ENCODE results near the gene DND1.
A peak's percentile ranks its signal among the peaks of the same experiment; 100 is the strongest.
"Not testable (repeated sequence)": the region's sequence is repeated elsewhere in the genome, so short reads cannot be mapped to it uniquely, and the experiment has no call there.

DND1 gene

DNA sequence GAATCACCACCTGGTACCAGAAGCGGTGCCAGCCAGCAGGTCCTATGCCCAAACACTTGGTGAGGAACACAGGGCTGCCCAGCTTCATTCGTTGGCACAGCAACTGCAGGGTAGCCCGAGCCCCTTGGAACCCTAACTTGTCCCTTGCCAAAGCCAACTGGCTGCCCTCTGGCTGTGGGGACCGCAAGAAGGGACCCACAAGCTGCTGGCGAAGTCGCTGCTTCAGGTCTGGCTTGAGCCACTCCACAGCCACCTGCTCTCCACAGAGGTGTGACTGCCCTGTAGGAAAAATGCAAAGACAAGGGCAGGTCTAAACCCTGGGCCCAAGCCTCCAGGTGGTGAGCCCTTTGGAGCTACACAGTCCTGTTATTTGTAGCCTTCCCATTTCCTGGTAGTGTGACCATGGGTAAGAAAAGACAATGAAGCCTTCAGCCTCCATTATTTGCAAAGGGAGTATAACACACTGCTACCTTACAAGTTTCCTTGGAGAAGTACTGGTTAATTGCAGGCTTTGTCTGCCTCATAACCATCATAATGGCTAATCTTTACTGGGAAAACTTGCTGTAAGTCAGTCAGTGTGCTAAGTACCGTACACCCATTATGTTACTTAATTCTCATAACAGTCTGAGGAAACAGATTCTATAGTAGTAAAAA, 1.8 kb downstream of the DND1 start:
- DNase-seq: no peak

DNA sequence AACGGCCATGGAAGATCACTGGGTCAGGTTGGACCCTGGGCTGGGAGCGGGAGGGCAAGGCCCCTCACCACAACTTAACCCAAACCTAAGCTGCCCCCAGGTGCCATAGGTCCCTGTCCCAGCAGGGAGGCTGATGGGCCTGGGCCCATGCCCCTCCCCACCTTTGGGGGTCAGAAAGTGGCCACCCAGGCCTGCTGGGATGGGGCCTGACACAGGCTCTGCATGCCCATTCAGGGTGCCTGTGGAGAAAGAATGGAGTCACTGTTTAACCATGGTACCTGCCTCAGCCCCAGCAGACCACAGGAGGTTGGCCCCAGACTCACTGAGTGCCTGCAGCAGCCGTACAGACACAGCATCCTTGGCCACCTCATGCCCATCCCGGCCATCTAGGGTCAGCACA, 2.3 kb downstream of the DND1 start:
- not testable (repeated sequence) for DNase-seq

DNA sequence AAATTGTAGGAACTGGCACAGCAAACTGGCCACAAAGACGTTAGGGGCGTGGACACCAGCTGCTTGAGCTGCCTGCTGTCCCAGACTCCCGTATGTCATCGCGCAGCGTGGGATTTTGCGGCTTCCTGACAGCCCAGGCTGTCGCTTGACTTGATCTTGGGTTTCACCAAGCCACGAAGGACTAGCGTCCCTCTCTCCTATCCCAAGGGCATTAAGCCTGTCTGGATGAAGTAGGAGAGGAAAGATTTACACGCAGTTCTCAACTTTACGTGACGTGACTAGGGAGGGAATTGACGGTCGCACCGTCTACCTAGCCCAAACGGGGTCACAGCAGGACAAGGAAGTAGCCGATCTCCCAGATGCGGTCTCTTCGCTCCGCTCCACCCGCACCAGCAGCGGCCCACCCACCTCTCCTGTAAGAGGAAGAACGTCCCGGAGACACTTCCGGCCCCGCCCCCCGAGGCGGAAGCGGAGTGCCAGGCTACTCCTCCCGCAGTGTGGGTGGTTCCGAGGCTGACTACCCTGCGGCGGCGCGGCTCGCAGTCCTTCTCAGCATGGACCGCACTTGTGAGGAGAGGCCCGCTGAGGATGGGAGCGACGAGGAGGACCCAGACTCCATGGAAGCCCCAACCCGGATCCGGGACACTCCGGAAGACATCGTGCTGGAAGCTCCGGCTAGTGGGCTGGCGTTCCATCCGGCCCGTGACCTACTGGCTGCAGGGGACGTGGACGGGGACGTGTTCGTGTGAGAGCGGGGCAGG, 8.8 kb downstream of the DND1 start, which contains the start of gene WDR55:
Gene WDR55 (plus strand): TSS at position 546 of the 761 bp plus-strand sequence. CDS start 9 bp downstream, at position 555.
- DNase-seq: peak; percentile 97

DNA sequence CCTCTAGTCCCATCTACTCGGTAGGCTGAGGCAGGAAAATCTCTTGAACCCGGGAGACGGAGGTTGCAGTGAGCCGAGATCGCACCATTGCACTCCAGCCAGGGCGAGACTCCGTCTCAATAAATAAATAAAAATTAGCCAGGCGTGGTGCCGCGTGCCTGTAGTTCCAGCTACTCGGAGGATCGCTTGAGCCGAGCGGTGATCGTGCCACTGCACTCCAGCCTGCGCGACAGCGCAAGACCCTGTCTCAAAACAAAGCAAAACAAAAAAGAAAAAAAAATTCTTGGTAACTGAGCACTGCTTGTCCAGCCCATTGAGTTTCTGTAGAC, 9.4 kb downstream of the DND1 start:
- DNase-seq: no peak

DNA sequence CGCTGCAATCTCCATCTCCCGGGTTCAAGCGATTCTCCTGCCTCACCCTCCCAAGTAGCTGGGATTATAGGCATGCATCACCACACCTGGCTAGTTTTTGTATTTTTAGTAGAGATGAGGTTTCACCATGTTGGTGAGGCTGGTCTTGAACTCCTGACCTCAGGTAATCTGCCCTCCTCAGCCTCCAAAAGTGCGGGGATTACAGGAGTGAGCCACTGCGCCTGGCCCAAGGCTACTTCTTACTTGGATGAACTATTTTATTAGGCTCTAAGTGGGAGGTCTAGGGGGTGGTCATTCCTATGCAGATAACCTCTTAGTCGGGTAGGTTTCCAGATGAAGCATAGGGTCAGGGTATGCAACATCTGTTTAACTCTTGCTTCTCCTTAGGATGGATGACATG, 13.0 kb downstream of the DND1 start:
- not testable (repeated sequence) for DNase-seq

DNA sequence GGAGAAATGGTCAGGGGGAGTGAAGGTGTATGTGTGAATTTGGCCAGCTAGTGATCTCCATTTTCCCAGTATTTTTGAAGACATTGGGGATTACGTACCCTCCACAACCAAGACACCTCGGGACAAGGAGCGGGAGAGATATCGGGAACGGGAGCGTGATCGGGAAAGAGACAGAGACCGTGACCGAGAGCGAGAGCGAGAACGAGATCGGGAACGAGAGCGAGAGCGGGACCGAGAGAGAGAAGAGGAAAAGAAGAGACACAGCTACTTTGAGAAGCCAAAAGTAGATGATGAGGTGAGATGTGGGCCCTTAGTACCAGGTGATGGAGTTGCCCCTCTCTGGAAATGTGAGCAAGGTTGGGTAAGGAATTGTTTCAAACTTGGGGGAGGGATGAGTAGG, 14.5 kb downstream of the DND1 start:
- DNase-seq: no peak

DNA sequence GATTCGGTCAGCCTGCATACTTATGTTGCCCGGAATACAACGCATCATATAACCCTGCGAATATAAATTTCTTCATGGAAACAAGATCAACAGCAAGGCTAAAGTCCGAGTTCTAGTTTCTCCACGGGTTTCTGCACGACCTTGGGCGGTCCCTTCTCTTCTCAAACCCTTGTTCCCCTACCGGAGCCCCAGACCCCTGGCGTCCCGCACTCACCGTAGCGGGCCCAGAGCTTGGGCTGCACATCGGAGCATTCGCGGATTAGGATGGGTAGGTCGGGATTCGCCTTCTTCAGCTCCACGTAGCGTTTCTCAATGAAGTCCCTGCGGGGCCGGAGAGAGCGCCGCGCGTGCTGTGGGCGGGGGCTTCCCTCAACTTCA, 26.3 kb downstream of the DND1 start:
- no peak for DNase-seq

DNA sequence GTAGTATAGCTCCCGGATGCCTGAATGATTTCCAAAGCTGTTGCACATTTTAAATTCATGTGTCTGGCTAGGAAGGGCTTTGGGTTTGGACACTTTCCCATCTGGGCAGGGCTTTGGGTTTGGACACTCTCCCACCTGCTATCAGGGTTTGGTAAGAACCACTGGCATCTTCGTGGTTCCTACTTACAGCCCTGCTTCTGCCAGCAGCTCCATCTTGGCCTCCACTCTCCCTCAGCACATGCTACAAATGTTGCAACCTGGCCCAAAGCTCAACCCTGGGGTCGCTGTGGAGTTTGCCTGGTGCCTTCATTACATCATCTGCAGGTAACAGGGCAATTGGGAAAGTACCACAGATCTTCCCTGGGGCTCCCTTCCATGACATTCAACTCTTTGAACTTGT, 30.7 kb downstream of the DND1 start:
- no peak for DNase-seq

DNA sequence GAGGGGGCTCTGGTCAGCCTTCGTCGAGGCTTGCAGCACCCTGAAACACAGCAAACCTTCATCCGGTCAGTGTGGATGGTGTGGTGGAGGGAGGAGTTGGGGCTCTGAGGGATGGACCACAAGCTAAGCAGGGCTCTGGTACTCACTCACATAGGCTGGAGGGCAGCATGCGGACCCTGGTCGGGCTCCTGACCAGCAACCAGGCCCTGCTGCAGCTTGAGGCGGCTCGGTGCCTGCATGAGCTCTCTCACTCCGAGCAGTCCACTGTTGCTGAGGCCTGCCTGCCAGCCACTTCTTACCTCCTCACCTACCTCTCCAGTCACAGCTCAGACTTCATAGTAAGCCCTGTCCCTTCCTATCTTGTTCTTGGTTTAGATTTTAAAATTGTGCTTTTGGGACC, 31.7 kb downstream of the DND1 start:
- no peak for DNase-seq

DNA sequence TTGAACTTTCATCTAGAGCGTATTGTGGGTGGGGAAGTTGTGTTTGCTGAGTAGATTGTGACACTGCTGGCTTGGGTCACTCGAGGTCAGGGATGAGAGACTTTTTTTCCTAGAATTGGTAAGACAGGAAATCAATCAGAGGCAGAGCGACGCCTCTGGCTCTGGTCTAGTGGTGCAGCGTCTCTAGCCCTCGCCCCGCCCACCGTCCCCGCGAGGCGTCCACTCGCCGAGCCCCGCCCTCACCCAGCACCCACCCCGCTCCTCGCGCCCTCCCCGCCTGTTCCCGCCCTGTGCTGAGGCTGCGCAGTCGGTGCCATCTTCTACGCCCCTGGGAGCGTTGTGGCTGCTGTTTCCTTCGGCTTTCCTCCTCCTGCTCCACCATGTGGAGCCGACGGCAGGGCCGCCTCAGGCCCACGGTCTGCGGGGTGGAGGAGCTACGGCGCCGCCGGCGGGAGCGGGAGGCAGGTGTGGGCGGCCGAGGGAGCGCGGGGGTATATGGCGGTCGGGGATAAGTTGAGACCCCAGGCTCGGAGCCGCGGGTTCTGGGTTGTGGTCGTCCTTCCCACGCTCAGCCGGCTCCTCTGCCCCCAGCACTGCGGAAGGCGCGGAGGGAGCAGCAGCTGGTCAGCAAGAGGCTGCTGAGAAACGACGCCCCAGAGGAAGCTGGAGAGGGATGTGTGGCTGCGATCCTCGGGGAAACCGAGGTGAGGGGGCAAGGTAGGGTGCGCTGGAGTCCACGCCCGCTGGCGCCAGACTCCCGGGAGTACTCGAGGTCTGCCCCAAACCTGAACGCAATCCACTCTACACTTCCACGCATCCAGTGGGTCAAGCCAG, 34.0 kb downstream of the DND1 start, which contains the start of gene TMCO6:
Gene TMCO6 (plus strand): TSS at position 304 of the 834 bp plus-strand sequence. CDS start 77 bp downstream, at position 381.
- DNase-seq: peak; percentile 98

DNA sequence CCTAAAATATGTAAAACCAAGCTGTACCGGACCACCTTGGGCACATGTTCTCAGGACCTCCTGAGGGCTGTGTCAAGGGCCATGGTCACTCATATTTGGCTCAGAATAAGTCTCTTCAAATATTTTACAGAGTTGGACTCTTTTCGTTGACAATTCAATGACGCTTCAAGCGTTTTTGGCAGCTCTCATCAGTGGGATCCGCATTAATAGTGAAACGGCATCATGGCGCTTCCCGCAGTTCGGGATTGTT, 34.6 kb downstream of the DND1 start:
- DNase-seq: not testable (repeated sequence)

DNA sequence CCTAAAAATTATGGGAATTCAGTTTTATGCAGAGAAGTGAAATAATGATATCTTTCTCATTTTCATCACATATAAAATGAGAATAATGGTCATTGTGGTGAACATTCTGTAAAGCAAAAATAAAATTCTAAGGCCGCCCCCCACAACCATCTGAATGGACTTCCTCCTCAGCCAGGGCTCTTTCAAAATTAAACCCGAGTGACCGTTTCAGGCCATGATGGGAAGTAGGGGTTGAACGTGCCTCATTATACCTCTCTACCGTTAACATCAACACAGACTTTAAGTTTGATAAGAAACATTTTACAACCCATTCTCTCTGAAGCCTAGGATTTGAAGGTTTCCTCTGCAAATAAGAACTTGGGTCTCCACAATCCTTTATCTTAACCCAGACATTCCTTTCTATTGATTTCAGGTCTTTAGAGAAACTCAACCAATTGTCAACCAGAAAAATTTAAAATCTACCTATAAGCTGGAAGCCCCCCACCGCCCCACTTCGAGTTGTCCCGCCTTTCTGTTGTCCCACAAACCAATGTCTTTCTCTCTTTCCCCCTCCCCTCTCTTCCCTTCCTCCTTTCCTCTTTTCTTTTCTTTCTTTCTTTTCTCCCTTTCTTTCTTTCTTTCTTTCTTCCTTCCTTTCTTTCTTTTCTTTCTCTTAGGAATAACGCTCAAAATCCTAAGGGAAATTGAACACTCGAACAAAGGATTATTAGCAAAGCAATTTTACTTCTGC, 35.8 kb downstream of the DND1 start:
- no peak for DNase-seq

DNA sequence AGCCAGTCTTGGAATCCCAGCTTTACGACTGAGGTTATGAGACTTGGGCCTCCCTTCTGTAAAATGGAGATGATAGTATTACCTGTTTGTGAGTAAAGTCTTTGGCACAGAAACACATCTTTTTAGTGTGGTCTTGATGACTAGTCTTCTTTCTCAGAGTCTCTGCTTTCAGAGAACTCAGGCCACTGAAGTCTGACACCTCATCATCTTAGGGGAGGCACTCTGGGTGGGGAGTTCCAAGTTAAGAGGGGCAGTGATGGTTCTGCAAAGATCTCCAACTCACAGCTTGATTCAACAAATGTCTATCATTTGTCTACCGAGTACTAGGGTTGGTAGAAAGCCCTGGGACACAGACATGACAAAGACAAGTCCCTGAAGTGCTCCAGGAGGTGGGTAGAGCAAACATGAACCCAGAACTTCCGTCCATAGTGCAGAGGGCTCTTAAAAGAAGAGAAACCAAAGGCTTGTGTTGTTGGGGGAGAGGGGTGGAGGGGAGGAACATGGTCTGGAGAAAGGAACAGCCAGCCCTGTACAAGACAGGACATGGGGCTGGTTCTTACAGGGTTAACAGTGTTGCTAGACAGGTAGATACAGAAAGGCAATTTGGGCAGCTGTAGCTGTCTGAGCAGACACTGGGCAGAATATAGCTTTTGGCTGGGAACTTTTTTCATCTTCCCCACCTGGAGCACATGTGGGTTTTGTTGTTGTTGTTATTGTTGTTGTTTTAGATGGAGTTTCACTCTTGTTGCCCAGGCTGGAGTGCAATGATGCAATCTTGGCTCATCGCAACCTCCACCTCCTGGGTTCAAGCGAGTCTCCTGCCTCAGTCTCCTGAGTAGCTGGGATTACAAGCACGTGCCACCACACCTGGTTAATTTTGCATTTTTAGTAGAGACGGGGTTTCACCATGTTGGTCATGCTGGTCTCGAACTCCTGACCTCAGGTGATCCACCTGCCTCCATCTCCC, 37.8 kb downstream of the DND1 start:
- no peak for DNase-seq

DNA sequence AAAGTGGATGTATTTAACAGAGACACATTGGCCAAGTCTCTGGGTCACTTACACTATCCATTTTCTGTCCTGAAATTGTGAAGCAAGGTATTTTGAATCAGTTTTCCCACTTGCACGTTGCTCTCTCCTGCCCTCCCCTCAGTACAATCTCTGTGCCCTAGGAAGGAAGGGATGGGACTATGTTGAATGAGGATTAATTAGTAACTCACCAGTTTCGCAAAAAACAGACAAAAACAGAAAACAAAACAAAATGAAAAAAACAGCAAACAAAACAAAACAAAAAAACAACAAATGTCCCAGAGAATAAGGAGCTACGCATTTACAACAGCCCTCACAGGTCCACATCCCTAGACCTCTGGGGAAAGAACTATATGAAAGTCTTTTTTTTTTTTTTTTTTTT, 39.3 kb downstream of the DND1 start:
- no peak for DNase-seq

DNA sequence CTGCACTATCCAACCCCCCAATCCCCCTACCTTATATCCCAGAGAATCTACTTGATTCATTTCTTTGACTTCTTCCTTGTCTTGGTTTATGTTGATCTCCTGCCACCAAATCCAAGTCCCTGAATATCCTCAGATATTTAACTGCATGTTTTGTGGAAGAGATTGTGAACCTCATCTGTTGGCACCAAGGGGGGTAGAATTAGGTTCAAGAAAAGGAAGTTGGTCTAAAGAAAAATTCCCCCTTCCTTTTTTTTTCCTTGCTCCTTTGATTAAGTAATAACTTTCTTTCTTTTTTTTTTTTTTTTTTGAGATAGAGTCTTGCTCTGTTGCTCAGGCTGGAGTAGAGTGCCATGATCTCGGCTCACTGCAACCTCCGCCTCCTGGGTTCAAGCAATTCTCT, 39.9 kb downstream of the DND1 start:
- no peak for DNase-seq

DNA sequence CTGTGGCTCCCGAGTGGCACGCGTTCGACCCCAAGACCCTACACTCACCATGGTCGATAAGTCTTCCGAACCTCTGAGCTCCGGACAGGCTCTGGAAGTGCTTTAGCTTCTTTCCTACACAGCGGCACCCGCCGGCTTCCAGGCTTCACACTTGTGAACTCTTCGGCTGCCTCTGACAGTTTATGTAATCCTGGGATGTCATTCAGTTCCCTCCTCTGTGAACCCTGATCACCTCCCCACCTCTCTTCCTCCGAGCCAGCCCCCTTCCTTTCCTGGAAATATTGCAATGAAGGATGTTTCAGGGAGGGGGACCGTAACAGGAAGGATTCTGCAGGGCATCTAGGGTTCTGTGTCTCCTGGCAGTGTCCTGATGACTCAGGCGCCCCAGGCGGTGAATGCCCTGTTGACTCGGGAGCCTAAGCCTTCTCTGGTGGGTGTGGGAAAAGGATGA, 40.3 kb downstream of the DND1 start, which contains the start of gene CD14:
Gene CD14 (minus strand): TSS at position 155 of the 451 bp plus-strand sequence. CDS start 104 bp downstream, at position 51.
- DNase-seq: peak; percentile 13

DNA sequence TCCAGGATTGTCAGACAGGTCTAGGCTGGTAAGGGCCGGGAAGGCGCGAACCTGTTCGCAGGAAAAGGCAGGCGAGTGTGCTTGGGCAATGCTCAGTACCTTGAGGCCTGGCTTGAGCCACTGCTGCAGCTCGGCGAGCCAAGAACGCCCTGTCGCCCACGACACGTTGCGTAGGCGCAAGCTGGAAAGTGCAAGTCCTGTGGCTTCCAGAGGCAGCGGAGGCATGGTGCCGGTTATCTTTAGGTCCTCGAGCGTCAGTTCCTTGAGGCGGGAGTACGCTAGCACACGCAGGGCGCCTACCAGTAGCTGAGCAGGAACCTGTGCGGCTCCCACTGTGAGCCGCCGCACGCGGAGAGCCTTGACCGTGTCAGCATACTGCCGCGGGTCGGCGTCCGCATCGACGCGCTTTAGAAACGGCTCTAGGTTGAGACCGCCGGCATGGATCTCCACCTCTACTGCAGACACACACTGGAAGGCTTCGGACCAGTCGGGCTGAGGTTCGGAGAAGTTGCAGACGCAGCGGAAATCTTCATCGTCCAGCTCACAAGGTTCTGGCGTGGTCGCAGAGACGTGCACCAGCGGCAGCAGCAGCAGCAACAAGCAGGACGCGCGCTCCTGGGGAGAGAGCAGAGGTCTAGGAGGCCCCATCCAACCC, 40.9 kb downstream of the DND1 start:
- DNase-seq: peak; percentile 58

DNA sequence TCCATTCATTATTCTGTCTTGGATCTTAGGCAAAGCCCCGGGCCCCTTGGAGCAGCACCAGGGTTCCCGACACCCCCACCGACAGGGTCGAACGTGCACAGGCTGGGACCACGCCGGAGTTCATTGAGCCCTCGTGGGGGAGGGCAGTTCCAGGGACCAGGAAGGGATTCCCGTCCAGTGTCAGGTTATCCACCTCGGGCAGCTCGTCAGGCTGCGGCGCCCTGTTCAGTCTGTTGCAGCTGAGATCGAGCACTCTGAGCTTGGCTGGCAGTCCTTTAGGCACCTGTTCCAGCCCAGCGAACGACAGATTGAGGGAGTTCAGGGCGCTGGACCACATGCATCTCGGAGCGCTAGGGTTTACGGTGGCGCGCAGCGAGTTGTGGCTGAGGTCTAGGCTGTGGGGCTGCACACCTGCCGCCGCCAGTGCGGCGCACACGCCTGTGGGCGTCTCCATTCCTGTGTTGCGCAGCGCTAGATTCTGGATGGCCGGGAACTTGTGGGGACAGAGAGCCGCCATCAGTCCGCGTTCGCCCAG, 41.5 kb downstream of the DND1 start:
- DNase-seq: peak; percentile 14

DNA sequence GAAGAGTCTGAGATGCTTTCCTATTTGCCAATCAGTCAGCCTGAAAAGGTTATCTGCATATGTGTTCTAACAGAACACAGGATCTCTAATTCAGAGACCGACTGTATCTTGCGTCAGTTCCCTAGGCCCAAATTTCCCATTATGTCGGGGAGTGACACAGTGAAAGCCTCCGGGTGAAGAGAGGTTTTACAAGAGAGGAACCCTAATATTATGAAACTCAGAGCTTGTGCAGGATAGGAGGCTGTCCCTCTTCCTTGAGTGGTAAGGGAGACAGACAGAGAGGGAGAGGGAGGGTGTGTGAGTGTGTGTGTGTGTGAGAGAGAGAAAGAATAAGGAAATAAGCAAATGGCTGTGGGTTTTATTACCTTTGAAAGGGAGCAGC, 42.3 kb downstream of the DND1 start:
- no peak for DNase-seq

DNA sequence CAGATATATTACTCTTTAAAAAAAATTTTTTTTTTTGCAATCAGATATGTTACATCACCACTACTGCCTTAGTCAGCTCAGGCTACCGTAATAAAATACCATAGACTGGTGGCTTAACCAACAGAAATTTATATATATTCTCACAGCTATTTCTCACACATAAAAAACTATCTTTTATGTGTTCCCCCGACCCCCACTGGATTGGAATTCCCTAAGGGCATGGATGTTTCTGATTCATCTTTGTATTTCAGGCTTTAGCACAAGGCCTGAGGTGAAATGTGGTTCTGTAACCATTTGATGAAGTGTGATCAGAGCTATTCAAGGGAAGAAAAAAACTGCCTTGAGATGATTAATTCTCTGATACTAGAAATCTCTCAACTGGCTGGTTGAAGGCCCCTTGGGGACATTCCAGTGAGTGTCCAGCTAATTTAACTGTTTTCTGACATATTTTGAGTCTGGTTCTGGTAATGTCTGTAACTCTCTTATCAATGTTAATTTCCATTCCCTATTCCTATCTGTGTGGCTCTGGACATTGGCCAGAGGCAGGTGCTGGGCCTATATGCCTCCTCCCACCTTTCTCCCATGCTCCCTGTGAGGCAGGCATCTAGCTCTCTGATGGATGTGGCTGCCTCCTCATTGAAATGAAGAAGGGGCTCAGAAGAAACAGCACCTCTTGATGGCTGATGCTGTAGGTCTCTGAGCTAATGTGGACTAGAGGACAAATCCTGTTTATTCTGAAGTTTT, 42.9 kb downstream of the DND1 start:
- no peak for DNase-seq

All from activated CD4-positive, alpha-beta T cell treated with anti-CD3 and anti-CD28 coated beads, Interleukin-2, Interleukin-6, amounts not matched to agents 100 ng/mL and 50 ng/mL, durations not matched to agents 16 hours and 8 hours (primary cell).